ENCODE data around the gene DNAH8.

DNAH8 gene

GRCh38 chr6:39004801-39005200 lies 289.7 kb downstream of the DNAH8 start:
- no peak overlapping the region for H3K4me3 ChIP-seq (replicated peaks in 1 of 2; ENCODE audit: low read depth in 2 of 2, low read length in 2 of 2)
- no peak for TF ChIP-seq CTCF (IDR thresholded peaks at IDR 0.05; ENCODE audit: low read depth, low read length)
- DNase-seq (ENCODE audit: low read depth in 2 of 2), result no peak

GRCh38 chr6:39005774-39006173 lies 290.7 kb downstream of the DNAH8 start:
- no peak overlapping the region for H3K4me3 ChIP-seq (replicated peaks in 1 of 2; ENCODE audit: low read depth in 2 of 2, low read length in 2 of 2)
- no peak for DNase-seq (ENCODE audit: low read depth in 2 of 2)
- no peak for TF ChIP-seq CTCF (IDR thresholded peaks at IDR 0.05; ENCODE audit: low read depth, low read length)

GRCh38 chr6:39007575-39007974 lies 292.5 kb downstream of the DNAH8 start:
- DNase-seq (ENCODE audit: low read depth in 2 of 2), result no peak
- TF ChIP-seq CTCF (IDR thresholded peaks at IDR 0.05; ENCODE audit: low read depth, low read length), result no peak

GRCh38 chr6:39008737-39009136 lies 293.6 kb downstream of the DNAH8 start:
- DNase-seq (ENCODE audit: low read depth in 2 of 2), result no peak
- TF ChIP-seq CTCF (IDR thresholded peaks at IDR 0.05; ENCODE audit: low read depth, low read length), result no peak

More at GRCh38 chr6:39007575-39007974, 292.5 kb downstream of the DNAH8 start:
- H3K4me3 ChIP-seq (replicated peaks in 1 of 2; ENCODE audit: low read depth in 2 of 2, low read length in 2 of 2), result no peak overlapping the region

GRCh38 chr6:39009476-39009875 lies 294.4 kb downstream of the DNAH8 start:
- no peak for DNase-seq (ENCODE audit: low read depth in 2 of 2)
- no peak for TF ChIP-seq CTCF (IDR thresholded peaks at IDR 0.05; ENCODE audit: low read depth, low read length)
- H3K4me3 ChIP-seq (replicated peaks in 1 of 2; ENCODE audit: low read depth in 2 of 2, low read length in 2 of 2), result no peak overlapping the region

More at GRCh38 chr6:39008737-39009136, 293.6 kb downstream of the DNAH8 start:
- H3K4me3 ChIP-seq (replicated peaks in 1 of 2; ENCODE audit: low read depth in 2 of 2, low read length in 2 of 2), result no peak overlapping the region

GRCh38 chr6:39016839-39017546 lies 301.9 kb downstream of the DNAH8 start:
- DNase-seq (ENCODE audit: low read depth in 2 of 2), result no peak
- no peak for TF ChIP-seq CTCF (IDR thresholded peaks at IDR 0.05; ENCODE audit: low read depth, low read length)
- no peak overlapping the region for H3K4me3 ChIP-seq (replicated peaks in 1 of 2; ENCODE audit: low read depth in 2 of 2, low read length in 2 of 2)

- no peak for TF ChIP-seq CTCF (IDR thresholded peaks at IDR 0.05; ENCODE audit: low read depth, low read length)
- no peak for DNase-seq (ENCODE audit: low read depth in 2 of 2)
- no peak overlapping the region for H3K4me3 ChIP-seq (replicated peaks in 1 of 2; ENCODE audit: low read depth in 2 of 2, low read length in 2 of 2)
Measured at GRCh38 chr6:39017547-39017880, 302.4 kb downstream of the DNAH8 start.

Measured in cardiac fibroblast (primary cell).